Adipocyte (in vitro differentiated cells): ENCODE results near the gene SNRNP27.

Source experiments
- DNase-seq: peaks from one replicate; pipeline ENCODE4 v3.0.0-alpha.2; 2015; ENCODE audit warnings: low read depth
- H3K27me3 ChIP-seq: replicated peaks from 2 replicates; pipeline ENCODE4 v1.7.0; 2013; ENCODE audit warnings: mild to moderate bottlenecking, low read length, moderate library complexity; ENCODE audit not compliant: control insufficient read depth, insufficient read depth
- H3K36me3 ChIP-seq: 2 replicates; pipeline ENCODE4 v1.7.0; 2013; ENCODE audit warnings: low read length, mild to moderate bottlenecking, moderate library complexity; ENCODE audit not compliant: control insufficient read depth, insufficient read depth, severe bottlenecking
- H3K4me1 ChIP-seq: 2 replicates; pipeline ENCODE4 v1.7.0; 2013; ENCODE audit warnings: mild to moderate bottlenecking, low read length, moderate library complexity; ENCODE audit not compliant: control insufficient read depth, insufficient read depth
- H3K4me3 ChIP-seq: 2 replicates; pipeline ENCODE4 v1.7.0; 2013; ENCODE audit warnings: mild to moderate bottlenecking, low read length, moderate library complexity
- H3K9ac ChIP-seq: 2 replicates; pipeline ENCODE4 v1.7.0; 2013; ENCODE audit warnings: mild to moderate bottlenecking, low read length, moderate library complexity
- H3K9me3 ChIP-seq: 2 replicates; pipeline ENCODE4 v1.7.0; 2013; ENCODE audit warnings: mild to moderate bottlenecking, low read length, moderate library complexity; ENCODE audit not compliant: control insufficient read depth

The SNRNP27 gene

GRCh38 chr2:69939722-69940121, 46.0 kb downstream of the SNRNP27 start:
- Histone ChIP-seq H3K36me3 (peaks cover 82% of the 10 kb centered on the region), H3K4me3 (no peak overlapping the region), H3K9me3 (no peaks in the 10 kb centered on the region), H3K4me1 (peaks cover 9% of the 10 kb centered on the region), H3K27me3 (no peaks in the 10 kb centered on the region), H3K9ac (no peak overlapping the region)
- no peak for DNase-seq

GRCh38 chr2:69940691-69941090, 46.9 kb downstream of the SNRNP27 start:
- Histone ChIP-seq H3K4me1 (peaks cover 4% of the 10 kb centered on the region), H3K36me3 (peaks cover 78% of the 10 kb centered on the region), H3K9me3 (no peaks in the 10 kb centered on the region), H3K27me3 (no peaks in the 10 kb centered on the region), H3K4me3 (no peak overlapping the region), H3K9ac (no peak overlapping the region)
- DNase-seq, result no peak

GRCh38 chr2:69943000-69943842, 49.5 kb downstream of the SNRNP27 start:
- no peak overlapping the region for H3K4me3 ChIP-seq
- H3K9me3 ChIP-seq, result no peaks in the 10 kb centered on the region
- peaks cover 52% of the 10 kb centered on the region for H3K36me3 ChIP-seq
- H3K9ac ChIP-seq, result no peak overlapping the region
- no peaks in the 10 kb centered on the region for H3K27me3 ChIP-seq
- DNase-seq, result no peak
- H3K4me1 ChIP-seq, result peaks cover 11% of the 10 kb centered on the region

- no peak for DNase-seq
- Histone ChIP-seq H3K9me3 (no peaks in the 10 kb centered on the region), H3K27me3 (no peaks in the 10 kb centered on the region), H3K4me3 (no peak overlapping the region), H3K9ac (no peak overlapping the region), H3K4me1 (peaks cover 15% of the 10 kb centered on the region), H3K36me3 (peaks cover 45% of the 10 kb centered on the region)
These were observed 50.2 kb downstream of the SNRNP27 start for GRCh38 chr2:69943843-69944525.

GRCh38 chr2:69944756-69945155, 51.0 kb downstream of the SNRNP27 start:
- H3K9ac ChIP-seq, result no peak overlapping the region
- peaks cover 15% of the 10 kb centered on the region for H3K4me1 ChIP-seq
- no peak for DNase-seq
- no peak overlapping the region for H3K4me3 ChIP-seq
- no peaks in the 10 kb centered on the region for H3K27me3 ChIP-seq
- peaks cover 37% of the 10 kb centered on the region for H3K36me3 ChIP-seq
- no peaks in the 10 kb centered on the region for H3K9me3 ChIP-seq

GRCh38 chr2:69945441-69945840, 51.7 kb downstream of the SNRNP27 start:
- Histone ChIP-seq H3K36me3 (peaks cover 30% of the 10 kb centered on the region), H3K4me1 (peaks cover 10% of the 10 kb centered on the region), H3K9ac (no peak overlapping the region), H3K27me3 (no peaks in the 10 kb centered on the region), H3K9me3 (no peaks in the 10 kb centered on the region), H3K4me3 (no peak overlapping the region)
- DNase-seq, result no peak

- DNase-seq, result no peak
- H3K4me3 ChIP-seq, result no peak overlapping the region
- no peaks in the 10 kb centered on the region for H3K27me3 ChIP-seq
- no peaks in the 10 kb centered on the region for H3K9me3 ChIP-seq
- H3K4me1 ChIP-seq, result peaks cover 10% of the 10 kb centered on the region
- H3K36me3 ChIP-seq, result peaks cover 26% of the 10 kb centered on the region
- no peak overlapping the region for H3K9ac ChIP-seq
These were observed 52.2 kb downstream of the SNRNP27 start for GRCh38 chr2:69945941-69946340.

- H3K4me1 ChIP-seq, result peaks cover 10% of the 10 kb centered on the region
- no peak overlapping the region for H3K9ac ChIP-seq
- no peaks in the 10 kb centered on the region for H3K9me3 ChIP-seq
- peak; percentile 23 for DNase-seq
- H3K27me3 ChIP-seq, result no peaks in the 10 kb centered on the region
- peaks cover 22% of the 10 kb centered on the region for H3K36me3 ChIP-seq
- H3K4me3 ChIP-seq, result no peak overlapping the region
These were observed 52.9 kb downstream of the SNRNP27 start for GRCh38 chr2:69946351-69947324.

- Histone ChIP-seq H3K9ac (no peak overlapping the region), H3K36me3 (peaks cover 14% of the 10 kb centered on the region), H3K9me3 (no peaks in the 10 kb centered on the region), H3K4me1 (peaks cover 16% of the 10 kb centered on the region), H3K4me3 (no peak overlapping the region), H3K27me3 (no peaks in the 10 kb centered on the region)
- DNase-seq, result no peak
These were observed 53.7 kb downstream of the SNRNP27 start for GRCh38 chr2:69947325-69947931.

GRCh38 chr2:69948032-69948962, 54.5 kb downstream of the SNRNP27 start:
- no peak overlapping the region for H3K9ac ChIP-seq
- H3K4me3 ChIP-seq, result no peak overlapping the region
- peaks cover 25% of the 10 kb centered on the region for H3K4me1 ChIP-seq
- no peaks in the 10 kb centered on the region for H3K27me3 ChIP-seq
- no peaks in the 10 kb centered on the region for H3K9me3 ChIP-seq
- DNase-seq, result no peak
- H3K36me3 ChIP-seq, result peaks cover 5% of the 10 kb centered on the region
